GM12878 (cell line): ENCODE data around the gene RBM10. TPM values are rescaled to one million over a fixed set of nuclear protein-coding genes. Genes with fewer than 3 reads are reported as not detected.

Experiments
- ATAC-seq: fragments of 200-7000 bp; cut with Tn5 transposase; 3 replicates; pipeline ENCODE4 v1.9.1; 2020; ENCODE audit warnings: mild to moderate bottlenecking, moderate library complexity
- BruUV-seq: library from RNA; stranded (reverse); fragments of 400-500 nt; replicated peaks from 2 replicates; lab custom pipeline; 2021; lab: Mats Ljungman, UMichigan
- CTCF ChIA-PET: fragments of 300-600 bp; sonication (Branson Sonifier 250); formaldehyde crosslinking; extraction: SDS; loops from one replicate; lab custom pipeline; 2021; ENCODE audit warnings: inconsistent platforms; lab: Yijun Ruan, JAX
- POLR2A ChIA-PET: fragments of 350-600 bp; formaldehyde crosslinking; extraction: SDS; loops from one replicate; lab custom pipeline; 2021; ENCODE audit warnings: inconsistent platforms; lab: Charles Lee
- RAD21 ChIA-PET: fragments of 300-600 bp; sonication (Branson Sonifier 250); formaldehyde crosslinking; loops from one replicate; lab custom pipeline; 2023; ENCODE audit warnings: antibody characterized with exemption; ENCODE audit not compliant: unreplicated experiment; lab: Charles Lee
- SMC1A ChIA-PET: fragments of 300-600 bp; sonication (Branson Sonifier 250); formaldehyde crosslinking; loops from one replicate; lab custom pipeline; 2023; ENCODE audit not compliant: unreplicated experiment, uncharacterized antibody; lab: Charles Lee
- DNase-seq: peaks from one replicate; pipeline ENCODE4 v3.0.0-alpha.2; 2011; ENCODE audit warnings: low read depth, low spot score
- FAIRE-seq: peaks from 3 replicates; lab custom pipeline; 2011; peaks lifted over from hg19 to GRCh38; lab: Jason Lieb, UNC
- H2AFZ ChIP-seq: 2 replicates; pipeline ENCODE4 v1.6.0; 2011; ENCODE audit warnings: low read depth, low read length, control low read depth; ENCODE audit not compliant: control insufficient read depth
- H3K27ac ChIP-seq: 2 replicates; pipeline ENCODE4 v1.5.1; 2011; ENCODE audit warnings: control low read depth; ENCODE audit not compliant: control insufficient read depth, insufficient read depth
- H3K27me3 ChIP-seq, 2 experiments: replicated peaks in 1 of 2; 2 replicates each; pipeline versions ENCODE4 v1.6.0 to v1.6.1; 2011; ENCODE audit warnings: low read length in 1 of 2; ENCODE audit not compliant: control insufficient read depth in 2 of 2, insufficient read depth in 2 of 2
- H3K36me3 ChIP-seq, 2 experiments: 2 replicates each; pipeline ENCODE4 v1.5.1; 2011; ENCODE audit warnings: low read length in 1 of 2; ENCODE audit not compliant: control insufficient read depth in 2 of 2, insufficient read depth in 2 of 2
- H3K4me1 ChIP-seq: 2 replicates; pipeline ENCODE4 v1.6.1; 2011; ENCODE audit warnings: mild to moderate bottlenecking, low read length, moderate library complexity, mixed read lengths; ENCODE audit not compliant: control insufficient read depth, insufficient read depth
- H3K4me2 ChIP-seq: 2 replicates; pipeline ENCODE4 v1.6.0; 2011; ENCODE audit warnings: control low read depth; ENCODE audit not compliant: control insufficient read depth, insufficient read depth
- H3K4me3 ChIP-seq: fragments of 200-600 bp; sonication (generic); 2 replicates; pipeline ENCODE4 v1.5.1; 2016
- H3K79me2 ChIP-seq: 2 replicates; pipeline ENCODE4 v1.6.0; 2011; ENCODE audit warnings: low read length; ENCODE audit not compliant: control insufficient read depth, insufficient read depth
- H3K9ac ChIP-seq: 2 replicates; pipeline ENCODE4 v1.8.0; 2011; ENCODE audit warnings: low read length, control low read depth, mixed read lengths; ENCODE audit not compliant: control insufficient read depth, insufficient read depth
- H3K9me3 ChIP-seq: replicated peaks from 3 replicates; pipeline ENCODE4 v1.5.1; 2011; ENCODE audit warnings: mild to moderate bottlenecking, low read length; ENCODE audit not compliant: control insufficient read depth, insufficient read depth
- H4K20me1 ChIP-seq: 2 replicates; pipeline ENCODE4 v1.6.0; 2011; ENCODE audit not compliant: control insufficient read depth, insufficient read depth
- BCL3 ChIP-seq: IDR thresholded peaks from 2 replicates; pipeline ENCODE4 v1.6.1; 2011; ENCODE audit warnings: borderline replicate concordance, low read depth, mild to moderate bottlenecking, moderate library complexity, low read length; ENCODE audit not compliant: insufficient read depth, poor library complexity, severe bottlenecking
- CEBPZ ChIP-seq: fragments of 150-350 bp; IDR thresholded peaks from 2 replicates; pipeline ENCODE4 v1.6.1; 2016; ENCODE audit warnings: low read depth, low read length
- DPF2 ChIP-seq: fragments of 450-650 bp; IDR thresholded peaks from 2 replicates; pipeline ENCODE4 v1.6.1; 2017; ENCODE audit warnings: mild to moderate bottlenecking
- ESRRA ChIP-seq: IDR thresholded peaks from 2 replicates; pipeline ENCODE4 v1.6.1; 2012; ENCODE audit warnings: mild to moderate bottlenecking, low read length, improper control_type of control experiment
- HDAC2 ChIP-seq: fragments of 200-600 bp; sonication (generic); IDR thresholded peaks from 2 replicates; pipeline ENCODE4 v1.6.1; 2017
- HDGF ChIP-seq: fragments of 450-650 bp; IDR thresholded peaks from 2 replicates; pipeline ENCODE4 v1.6.1; 2016; ENCODE audit warnings: antibody characterized with exemption
- KAT2A ChIP-seq: conservative IDR thresholded peaks from 2 replicates; pipeline ENCODE4 v1.6.1; 2011; ENCODE audit warnings: low read depth, low read length; ENCODE audit not compliant: control insufficient read depth
- NRF1 ChIP-seq: conservative IDR thresholded peaks from 2 replicates; pipeline ENCODE4 v1.6.1; 2011; ENCODE audit warnings: mild to moderate bottlenecking, low read depth, low read length, improper control_type of control experiment
- PBX3 ChIP-seq: IDR thresholded peaks from 2 replicates; pipeline ENCODE4 v1.6.1; 2011; ENCODE audit warnings: mild to moderate bottlenecking, low read depth, low read length, moderate library complexity; ENCODE audit not compliant: insufficient replicate concordance
- RAD51 ChIP-seq: fragments of 450-650 bp; IDR thresholded peaks from 2 replicates; pipeline ENCODE4 v1.6.1; 2016; ENCODE audit warnings: moderate library complexity, mild to moderate bottlenecking, inconsistent platforms
- RBBP5 ChIP-seq: fragments of 200-600 bp; sonication (generic); conservative IDR thresholded peaks from 2 replicates; pipeline ENCODE4 v1.6.1; 2016
- SMC3 ChIP-seq: IDR thresholded peaks from 2 replicates; pipeline ENCODE4 v1.6.1; 2011; ENCODE audit warnings: low read length, improper control_type of control experiment, borderline replicate concordance
- SREBF2 ChIP-seq: IDR thresholded peaks from 2 replicates; pipeline ENCODE4 v1.6.1; 2012; ENCODE audit warnings: mild to moderate bottlenecking, low read length
- TARDBP ChIP-seq: IDR thresholded peaks from 2 replicates; pipeline ENCODE4 v1.6.1; 2016; ENCODE audit warnings: borderline replicate concordance
- TCF3 ChIP-seq: IDR thresholded peaks from 2 replicates; pipeline ENCODE4 v1.6.1; 2012; ENCODE audit warnings: low read depth, mild to moderate bottlenecking, low read length, borderline replicate concordance; ENCODE audit not compliant: insufficient read depth
- ZBTB4 ChIP-seq: fragments of 450-650 bp; formaldehyde crosslinking; IDR thresholded peaks from 2 replicates; pipeline ENCODE4 v1.4.0; 2022; ENCODE audit warnings: mild to moderate bottlenecking, moderate library complexity
- WGBS: methylation state at CpG from one replicate; pipeline ENCODE4 v1.1.6; 2016; ENCODE audit warnings: low lambda C conversion rate; ENCODE audit not compliant: insufficient replicate concordance, insufficient coverage; ENCODE audit errors: missing lambda C conversion rate; 5-methylcytosine and 5-hydroxymethylcytosine counted together
- in situ Hi-C: fragments of 300-500 bp; cut with MboI; formaldehyde crosslinking; loops from 9 replicates; pipeline ENCODE4 v1.14.3; 2018; ENCODE audit warnings: mixed read lengths
- intact Hi-C: fragments of 100-400 bp; cut with micrococcal nuclease; formaldehyde crosslinking; loops from one replicate; pipeline ENCODE4 v1.14.2; 2022; ENCODE audit not compliant: unreplicated experiment
- polyA plus RNA-seq, 11 experiments: library from polyadenylated mRNA; depleted of rRNA in 4 of 11; unstranded in 6 of 11; stranded (reverse) in 5 of 11; fragments of >200 nt; fragmentation: Nextera tagmentation in 4 of 11; fragmentation: Illumina TruSeq in 1 of 11; extraction: Ambion mirVana in 4 of 11; extraction: Trizol in 1 of 11; gene quantifications; 1 replicate in 1 of 11; 2 replicates in 10 of 11; pipeline versions ENCODE4 v1.2.1 to v1.2.3, GENCODE V29; 2011 to 2016; ENCODE audit warnings: inconsistent platforms in 2 of 11, missing spikeins in 2 of 11, low read depth in 1 of 11
- total RNA-seq, 4 experiments: library from RNA; depleted of rRNA in 3 of 4; stranded (reverse); fragments of >200 nt in 3 of 4; fragmentation: Illumina TruSeq in 1 of 4; extraction: Trizol in 1 of 4; gene quantifications; 2 replicates each; pipeline versions ENCODE4 v1.2.1 to v1.2.3, GENCODE V29; 2013 to 2021

Gene RBM10
- total and polyA plus RNA-seq, 10 of the 15 experiments (the other 5 are each of a cell fraction or from before 2014, with no cell fraction given): 1.4 to 60.0 (median 29.8) TPM

- peaks cover 0 to 2% of the 10 kb centered on the region in 2 experiments; a peak in 1 of 4 replicates for H3K27me3 ChIP-seq
- in situ Hi-C loops: no loop called here
- POLR2A ChIA-PET: interaction anchor here (0.6 kb wide), 1 partner anchor 787 kb away, joined by 7 read pairs; no protein-coding TSS in a partner anchor
- no peaks in the 10 kb centered on the region for H4K20me1 ChIP-seq
- H2AFZ ChIP-seq: no peak overlapping the region
- SMC1A ChIA-PET: no interaction called here
- ATAC-seq (no peak), DNase-seq (no peak), FAIRE-seq (no peak)
- H3K79me2 ChIP-seq: no peaks in the 10 kb centered on the region
- no peak overlapping the region for H3K4me2 ChIP-seq
- no peak overlapping the region for H3K9ac ChIP-seq
- WGBS: 39% methylated on average over 4 of the region's 4 CpGs
- intact Hi-C loops: loop anchor here (10.0 kb wide), 1 partner anchor 292 kb away; no protein-coding TSS in a partner anchor
- H3K4me3 ChIP-seq: no peak overlapping the region
- no peaks in the 10 kb centered on the region for H3K36me3 ChIP-seq
- H3K4me1 ChIP-seq: no peaks in the 10 kb centered on the region
- no TSS peak for BruUV-seq
- CTCF ChIA-PET: interaction anchor here (0.6 kb wide), 1 partner anchor 862 kb away, joined by 3 read pairs; no protein-coding TSS in a partner anchor
- no peaks in the 10 kb centered on the region; the same call in 2 of the 3 replicates for H3K9me3 ChIP-seq
- RAD21 ChIA-PET: no interaction called here
- no peak overlapping the region for H3K27ac ChIP-seq
- no peak for TF ChIP-seq ZBTB4
- no peak for TF ChIP-seq TARDBP
- TF ChIP-seq HDGF: no peak
- TF ChIP-seq KAT2A: no peak
- TF ChIP-seq NRF1: no peak
- TF ChIP-seq RAD51: no peak
- TF ChIP-seq SMC3: no peak
- no peak for TF ChIP-seq ESRRA
- no peak for TF ChIP-seq CEBPZ
- TF ChIP-seq SREBF2: no peak
- no peak for TF ChIP-seq TCF3
- no peak for TF ChIP-seq BCL3
- TF ChIP-seq RBBP5: no peak
- TF ChIP-seq HDAC2: no peak
- no peak for TF ChIP-seq DPF2
- no peak for TF ChIP-seq PBX3
Measured at GRCh38 chrX:47097018-47097417, 48.0 kb upstream of the RBM10 start.
